Subcutaneous abdominal adipose tissue (tissue), 5 donors: ENCODE results near the gene UBXN1.

Experiments used
- H3K27ac ChIP-seq: one replicate; pipeline ENCODE4 v1.7.0; 2013; ENCODE audit warnings: low read depth, mild to moderate bottlenecking, inconsistent platforms, low read length, moderate library complexity
- H3K27me3 ChIP-seq, 5 donors: one replicate each; pipeline ENCODE4 v1.7.0; 2013; ENCODE audit warnings: low read length in 5 of 5, inconsistent platforms in 1 of 5; ENCODE audit not compliant: control insufficient read depth in 5 of 5, insufficient read depth in 4 of 5
- H3K36me3 ChIP-seq, 5 donors: one replicate each; pipeline ENCODE4 v1.7.0; 2013; ENCODE audit warnings: low read length in 5 of 5; ENCODE audit not compliant: control insufficient read depth in 5 of 5, insufficient read depth in 5 of 5
- H3K4me1 ChIP-seq, 5 donors: one replicate each; pipeline ENCODE4 v1.7.0; 2013; ENCODE audit warnings: low read length in 5 of 5, mild to moderate bottlenecking in 3 of 5, moderate library complexity in 1 of 5; ENCODE audit not compliant: control insufficient read depth in 5 of 5, insufficient read depth in 5 of 5
- H3K4me3 ChIP-seq, 5 donors: one replicate each; pipeline ENCODE4 v1.7.0; 2013; ENCODE audit warnings: low read length in 5 of 5, low read depth in 1 of 5
- H3K9ac ChIP-seq, 5 donors: one replicate each; pipeline ENCODE4 v1.7.0; 2013; ENCODE audit warnings: low read length in 5 of 5, mild to moderate bottlenecking in 4 of 5, moderate library complexity in 3 of 5
- H3K9me3 ChIP-seq, 5 donors: one replicate each; pipeline ENCODE4 v1.7.0; 2013; ENCODE audit warnings: low read length in 5 of 5; ENCODE audit not compliant: control insufficient read depth in 5 of 5
- donor health status: healthy.
- donor health status: healthy.
- donor health status: healthy.
- donor health status: healthy.
- donor health status: healthy.

The UBXN1 gene, protein sequence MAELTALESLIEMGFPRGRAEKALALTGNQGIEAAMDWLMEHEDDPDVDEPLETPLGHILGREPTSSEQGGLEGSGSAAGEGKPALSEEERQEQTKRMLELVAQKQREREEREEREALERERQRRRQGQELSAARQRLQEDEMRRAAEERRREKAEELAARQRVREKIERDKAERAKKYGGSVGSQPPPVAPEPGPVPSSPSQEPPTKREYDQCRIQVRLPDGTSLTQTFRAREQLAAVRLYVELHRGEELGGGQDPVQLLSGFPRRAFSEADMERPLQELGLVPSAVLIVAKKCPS

DNA sequence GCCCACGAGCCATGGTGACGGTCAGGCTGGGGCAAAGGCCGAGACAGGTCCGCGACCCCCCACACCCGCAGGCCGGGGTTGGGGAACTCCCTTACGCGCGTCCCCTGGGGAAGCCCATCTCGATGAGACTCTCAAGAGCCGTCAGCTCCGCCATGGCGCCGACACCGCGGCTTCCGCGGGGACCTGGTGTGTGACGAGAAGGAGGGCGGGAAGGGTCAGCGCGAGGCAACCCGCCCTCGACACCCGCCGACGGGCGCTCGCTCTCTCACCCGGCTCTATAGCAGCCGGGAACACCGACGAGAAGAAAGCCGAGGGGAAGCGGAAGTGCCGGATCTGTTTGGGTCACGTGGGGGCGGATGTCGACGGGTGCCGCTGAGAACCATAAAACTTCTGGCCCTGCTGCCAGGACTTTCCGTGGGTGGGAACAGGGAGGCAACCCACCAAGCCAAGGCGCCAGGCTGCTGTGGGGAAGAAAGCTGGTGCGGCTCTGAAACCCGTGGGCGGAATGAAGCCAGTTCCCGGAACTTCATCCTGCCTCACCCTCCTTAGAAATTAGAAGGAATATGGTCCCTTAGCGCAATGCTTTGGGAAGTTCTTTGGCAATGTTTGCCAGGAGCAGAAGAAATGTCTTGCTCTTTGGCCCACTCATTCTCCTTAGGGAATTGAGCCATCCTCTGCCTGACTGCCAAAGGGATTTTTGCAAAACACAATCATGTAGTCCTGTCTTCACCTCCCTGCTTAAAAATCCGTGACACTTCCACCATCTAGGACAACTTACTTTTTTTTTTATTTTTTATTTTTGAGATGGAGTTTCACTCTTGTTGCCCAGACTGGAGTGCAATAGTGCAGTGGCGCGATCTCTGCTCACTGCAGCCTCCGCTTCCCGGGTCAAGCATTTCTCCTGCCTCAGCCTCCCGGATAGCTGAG, at the start of gene UBXN1:
Gene UBXN1, minus strand, starts transcription at position 304 of the 927 bp plus-strand sequence. Its CDS starts 150 bp downstream, at position 154.
- Histone ChIP-seq H3K9me3 (no peaks in the 10 kb centered on the region), H3K4me3 (peak within 1 kb of the TSS; percentile 79 to 93 (median 86)), H3K36me3 (peaks cover 12 to 27% (median 19%) of the 10 kb centered on the region in 5 donors), H3K27ac (peak within 1 kb of the TSS; percentile 98), H3K27me3 (no peaks in the 10 kb centered on the region), H3K4me1 (peaks cover 10 to 35% (median 23%) of the 10 kb centered on the region in 5 donors), H3K9ac (peak within 1 kb of the TSS; percentile 91 to 98 (median 97))

DNA sequence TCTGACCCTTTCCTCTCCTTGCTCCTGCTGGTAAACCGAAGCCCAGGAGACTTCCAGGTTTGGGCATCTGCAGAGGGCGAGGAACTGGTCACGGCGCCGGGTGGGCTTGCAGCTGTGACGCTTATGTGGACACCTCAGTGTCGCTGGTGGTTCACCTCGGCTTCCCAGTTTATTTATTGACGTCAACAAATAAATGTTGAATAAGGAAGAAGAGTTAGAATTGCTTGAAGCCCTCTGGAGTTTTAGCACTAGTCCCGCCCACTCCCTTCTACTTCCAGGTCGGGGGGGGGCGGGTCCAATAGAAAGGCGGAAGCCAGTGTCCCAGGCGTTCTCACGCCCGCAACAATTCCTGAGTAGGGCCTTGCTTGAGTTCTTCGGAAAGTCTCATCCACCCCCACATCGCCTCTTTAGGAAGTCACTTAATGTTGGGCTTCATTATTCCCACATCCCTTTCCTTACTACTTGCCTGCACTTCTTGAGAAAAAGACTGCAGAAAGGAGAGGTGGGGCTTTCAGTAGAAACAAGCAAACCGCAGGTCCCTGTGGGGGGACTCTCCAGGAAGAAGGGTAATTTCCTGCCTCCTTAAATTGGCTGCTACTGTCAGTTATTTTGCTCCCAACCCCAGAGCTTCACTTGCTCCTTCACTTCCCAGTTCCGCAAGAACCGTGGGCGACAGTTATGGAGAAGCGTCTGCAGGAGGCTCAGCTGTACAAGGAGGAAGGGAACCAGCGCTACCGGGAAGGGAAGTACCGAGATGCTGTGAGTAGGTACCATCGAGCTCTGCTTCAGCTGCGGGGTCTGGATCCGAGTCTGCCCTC, 49.5 kb upstream of the UBXN1 start, which contains the start of gene TTC9C:
Gene TTC9C, plus strand, starts transcription at position 316 of the 818 bp plus-strand sequence. Its CDS starts 363 bp downstream, at position 679.
- Histone ChIP-seq H3K27ac (peak within 1 kb of the TSS; percentile 98), H3K4me1 (peaks cover 15 to 53% (median 49%) of the 10 kb centered on the region in 5 donors)

DNA sequence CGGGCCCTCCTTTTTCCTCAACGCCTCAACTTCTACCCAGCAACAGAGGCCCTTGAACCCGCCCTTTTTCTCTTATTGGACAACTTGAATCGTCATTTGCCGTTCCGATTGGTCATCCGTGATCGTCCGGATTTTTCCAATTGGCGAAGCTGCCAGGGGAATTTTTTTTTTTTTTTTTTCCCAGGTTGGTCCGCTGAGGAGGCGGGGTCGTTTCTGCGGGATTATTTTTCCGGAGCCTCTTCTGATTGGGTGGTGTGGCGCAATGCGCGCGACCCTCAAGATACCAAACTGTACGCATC, 48.9 kb upstream of the UBXN1 start:
- Histone ChIP-seq H3K4me1 (peaks cover 15 to 54% (median 49%) of the 10 kb centered on the region in 5 donors), H3K9me3 (no peaks in the 10 kb centered on the region), H3K27ac (peak overlapping the region; percentile 98), H3K36me3 (peaks cover 6 to 19% (median 17%) of the 10 kb centered on the region in 5 donors), H3K27me3 (no peaks in the 10 kb centered on the region), H3K4me3 (peak overlapping the region; percentile 74 to 97 (median 94)), H3K9ac (peak overlapping the region; percentile 81 to 98 (median 97))

More for the DNA sequence above, 49.5 kb upstream of the UBXN1 start, which contains the start of gene TTC9C:
- Histone ChIP-seq H3K27me3 (no peaks in the 10 kb centered on the region), H3K4me3 (peak within 1 kb of the TSS; percentile 74 to 97 (median 94)), H3K9ac (peak within 1 kb of the TSS; percentile 81 to 98 (median 97)), H3K9me3 (no peaks in the 10 kb centered on the region), H3K36me3 (peaks cover 9 to 18% (median 15%) of the 10 kb centered on the region in 5 donors)

DNA sequence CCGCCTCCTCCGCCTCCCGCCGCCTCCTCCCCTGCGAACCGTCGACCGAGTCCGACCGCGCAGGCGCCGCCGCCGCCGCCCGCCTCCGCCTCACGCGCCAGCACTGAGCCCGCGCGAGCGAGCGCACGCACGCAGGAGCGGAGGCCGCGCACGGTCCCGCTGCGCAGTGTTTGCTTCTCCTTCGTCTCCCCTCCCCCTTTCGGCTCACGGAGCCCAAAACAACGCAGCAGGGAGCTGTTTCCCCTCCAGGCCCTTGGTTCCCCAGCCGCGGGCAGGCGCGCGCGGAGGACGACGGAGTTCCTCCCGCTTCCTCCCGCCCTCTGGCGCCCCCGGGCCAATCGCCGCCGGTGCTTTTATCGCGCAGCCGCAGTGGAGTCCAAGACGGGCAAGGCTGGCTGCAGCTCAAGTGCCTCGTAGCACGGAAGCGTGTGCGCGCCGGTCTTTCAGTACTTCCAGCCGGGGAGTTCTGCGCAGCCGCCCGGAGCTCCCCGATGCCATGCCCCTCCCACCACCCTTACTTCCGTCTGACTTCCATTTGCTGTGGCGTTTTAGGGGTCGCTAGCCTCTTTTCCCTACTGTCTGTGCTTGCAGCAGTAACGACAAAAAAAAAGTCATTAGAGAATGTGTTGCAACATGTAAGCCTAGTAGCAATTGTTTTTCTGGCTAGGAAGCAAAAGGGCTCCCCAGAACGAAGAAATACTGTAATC, 48.4 kb upstream of the UBXN1 start, which contains the start of gene HNRNPUL2:
Gene HNRNPUL2, minus strand, starts transcription at position 293 of the 707 bp plus-strand sequence. CDS start 301 bp downstream, outside the sequence.
- H3K36me3 ChIP-seq: peaks cover 11 to 24% (median 22%) of the 10 kb centered on the region in 5 donors
- no peaks in the 10 kb centered on the region for H3K27me3 ChIP-seq
- H3K27ac ChIP-seq: peak within 1 kb of the TSS; percentile 98
- H3K4me1 ChIP-seq: peaks cover 15 to 54% (median 49%) of the 10 kb centered on the region in 5 donors
- H3K4me3 ChIP-seq: peak within 1 kb of the TSS; percentile 74 to 97 (median 94)
- H3K9ac ChIP-seq: peak within 1 kb of the TSS; percentile 92 to 98 (median 98)
- no peaks in the 10 kb centered on the region for H3K9me3 ChIP-seq

DNA sequence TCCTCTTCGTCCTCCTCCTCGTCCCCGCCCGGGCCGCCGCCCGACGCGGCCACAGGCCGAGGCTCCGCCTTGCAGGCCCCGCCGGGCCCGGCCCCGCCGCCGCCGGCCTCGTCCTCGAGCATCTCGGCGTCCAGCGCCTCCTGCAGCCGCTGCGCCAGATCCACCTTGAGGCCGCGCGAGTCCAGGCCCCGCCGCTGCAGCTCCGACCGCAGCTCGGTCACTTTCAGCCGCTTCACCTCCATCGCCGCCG, 48.0 kb upstream of the UBXN1 start:
- Histone ChIP-seq H3K9me3 (no peaks in the 10 kb centered on the region), H3K9ac (peak overlapping the region; percentile 92 to 98 (median 97)), H3K4me3 (peak overlapping the region in 4 of 5 donors; percentile 74 to 97 (median 90)), H3K27me3 (no peaks in the 10 kb centered on the region), H3K4me1 (peaks cover 15 to 54% (median 49%) of the 10 kb centered on the region in 5 donors), H3K36me3 (peaks cover 16 to 29% (median 27%) of the 10 kb centered on the region in 5 donors), H3K27ac (peak overlapping the region; percentile 98)

DNA sequence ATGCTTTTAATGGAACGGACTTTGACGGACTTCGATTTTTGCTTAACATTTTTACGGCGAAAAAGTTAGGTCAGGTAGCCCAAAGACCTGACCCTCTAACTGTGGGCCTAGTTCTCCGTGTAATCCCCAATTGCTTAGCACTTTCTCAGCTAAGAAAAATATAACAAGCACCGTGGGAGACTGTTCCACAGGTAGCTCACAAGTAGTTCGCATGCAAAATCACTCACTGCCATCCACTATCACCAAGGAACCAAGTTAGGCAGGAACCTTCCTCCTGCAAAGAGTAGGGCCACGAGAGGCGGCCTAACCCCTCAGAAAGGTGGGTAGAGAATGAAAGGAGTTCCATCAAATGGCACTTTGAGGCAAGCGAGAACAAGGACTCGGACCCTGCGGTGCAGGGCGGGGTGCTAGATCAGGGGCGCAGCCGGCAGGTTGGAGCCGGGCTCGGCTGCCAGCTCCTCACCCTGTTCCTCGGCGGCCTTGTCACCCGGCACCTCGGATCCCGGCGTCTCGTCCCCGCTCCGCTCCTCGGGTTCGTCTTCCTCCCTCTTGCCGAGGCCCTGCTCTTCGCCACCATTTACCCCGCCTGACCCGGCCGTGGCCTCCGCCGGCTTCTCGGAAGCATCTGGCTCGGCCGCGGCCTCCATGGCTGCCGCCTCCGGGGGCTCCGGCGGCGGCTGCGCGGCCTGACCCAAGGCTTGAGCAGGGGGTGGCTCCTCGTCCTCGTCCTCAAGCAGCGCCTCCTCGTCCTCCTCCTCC, 47.5 kb upstream of the UBXN1 start:
- H3K27ac ChIP-seq: peak overlapping the region; percentile 98
- H3K36me3 ChIP-seq: peaks cover 21 to 33% (median 32%) of the 10 kb centered on the region in 5 donors
- H3K4me3 ChIP-seq: peak overlapping the region; percentile 74 to 97 (median 94)
- peaks cover 15 to 54% (median 47%) of the 10 kb centered on the region in 5 donors for H3K4me1 ChIP-seq
- H3K9ac ChIP-seq: peak overlapping the region; percentile 92 to 98 (median 97)
- no peaks in the 10 kb centered on the region for H3K27me3 ChIP-seq
- H3K9me3 ChIP-seq: no peaks in the 10 kb centered on the region

DNA sequence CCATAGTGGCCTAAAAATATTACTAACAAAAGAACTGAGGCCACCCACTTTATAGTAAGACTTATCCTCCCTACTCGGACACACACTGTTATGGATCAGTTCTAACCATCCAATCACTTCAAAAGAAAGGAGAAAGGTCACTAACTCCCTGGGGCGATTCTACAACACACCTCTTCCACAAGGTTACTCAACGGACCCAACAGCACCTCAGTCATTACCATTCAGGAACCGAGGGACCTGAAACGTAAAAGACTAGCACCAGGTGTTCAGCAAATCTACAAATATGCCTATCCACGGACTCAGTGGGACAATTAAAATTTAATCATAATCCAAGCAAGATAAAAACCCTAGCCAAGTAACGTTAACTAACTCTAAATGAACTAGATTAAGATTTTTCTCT, 46.8 kb upstream of the UBXN1 start:
- Histone ChIP-seq H3K9me3 (no peaks in the 10 kb centered on the region), H3K36me3 (peaks cover 27 to 39% (median 35%) of the 10 kb centered on the region in 5 donors), H3K9ac (peak overlapping the region; percentile 92 to 98 (median 97)), H3K27me3 (no peaks in the 10 kb centered on the region), H3K27ac (peak overlapping the region; percentile 98), H3K4me3 (peak overlapping the region; percentile 74 to 97 (median 94)), H3K4me1 (peaks cover 15 to 54% (median 45%) of the 10 kb centered on the region in 5 donors)

DNA sequence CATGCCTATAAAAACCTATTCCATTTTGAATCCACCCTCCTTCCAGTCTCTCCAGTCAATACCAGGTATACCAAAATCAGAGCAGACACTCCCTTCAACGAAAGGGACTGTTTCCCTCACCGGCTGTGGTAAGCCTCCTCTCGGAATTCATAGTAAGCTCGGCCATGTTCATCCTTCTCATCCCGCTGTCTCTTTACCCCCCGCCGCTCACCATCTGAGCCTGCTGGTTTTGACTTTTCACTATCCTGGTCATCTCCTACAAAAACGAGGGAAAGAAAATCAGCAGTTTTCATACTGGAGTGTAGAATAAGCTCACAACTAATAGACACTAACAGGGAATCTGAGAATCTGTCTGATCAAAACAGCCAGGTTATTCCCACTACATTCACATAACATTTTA, 45.3 kb upstream of the UBXN1 start:
- Histone ChIP-seq H3K4me3 (peak overlapping the region in 4 of 5 donors; percentile 5 to 97 (median 40)), H3K9ac (peak overlapping the region in 4 of 5 donors; percentile 60 to 98 (median 80)), H3K27ac (peak overlapping the region; percentile 98), H3K9me3 (no peaks in the 10 kb centered on the region), H3K36me3 (peaks cover 35 to 54% (median 50%) of the 10 kb centered on the region in 5 donors), H3K4me1 (peaks cover 15 to 42% (median 35%) of the 10 kb centered on the region in 5 donors), H3K27me3 (no peaks in the 10 kb centered on the region)
